Right lobe of liver (tissue), 6 donors: ENCODE measurements around the gene KPNA1. TPM values are rescaled to one million over a fixed set of nuclear protein-coding genes. Genes with fewer than 3 reads are reported as not detected.
A peak's percentile ranks its signal among the peaks of the same experiment; 100 is the strongest.

Experiments used
- ATAC-seq, 4 donors: fragments of 200-7000 bp; cut with Tn5 transposase; one replicate each; pipeline ENCODE4 v1.9.1; 2020; ENCODE audit warnings: mild to moderate bottlenecking in 4 of 4, moderate library complexity in 4 of 4
- DNase-seq, 3 donors: peaks; one replicate each; pipeline ENCODE4 v3.0.0-alpha.2; 2020
- H3K27ac ChIP-seq, 3 donors: fragments of 200-600 bp; one replicate each; pipeline ENCODE4 v1.8.0; 2022
- H3K27me3 ChIP-seq, 2 donors: fragments of 200-600 bp; one replicate each; pipeline ENCODE4 v1.8.0; 2022
- H3K36me3 ChIP-seq, 4 donors: fragments of 200-600 bp; sonication (generic) in 1 of 4; one replicate each; pipeline versions ENCODE4 v1.5.1 to v1.8.0; 2017 to 2022; ENCODE audit warnings: control low read depth in 1 of 4
- H3K4me1 ChIP-seq, 4 donors: fragments of 200-600 bp; sonication (generic) in 1 of 4; one replicate each; pipeline versions ENCODE4 v1.5.1 to v1.8.0; 2017 to 2022; ENCODE audit warnings: control low read depth in 1 of 4
- H3K4me3 ChIP-seq, 3 donors: fragments of 200-600 bp; one replicate each; pipeline ENCODE4 v1.8.0; 2022
- H3K9me3 ChIP-seq, 4 donors: fragments of 200-600 bp; sonication (generic) in 1 of 4; one replicate each; pipeline versions ENCODE4 v1.5.1 to v1.8.0; 2017 to 2022; ENCODE audit warnings: control low read depth in 1 of 4
- POLR2A ChIP-seq: fragments of 450-650 bp; IDR thresholded peaks from one replicate; pipeline ENCODE4 v1.6.1; 2017; ENCODE audit warnings: antibody characterized with exemption, mild to moderate bottlenecking
- whole genome bisulfite sequencing: methylation state at CpG from one replicate; pipeline ENCODE4 v1.1.6; 2018; ENCODE audit warnings: low coverage, low lambda C conversion rate; ENCODE audit not compliant: insufficient coverage; ENCODE audit errors: missing lambda C conversion rate; 5-methylcytosine and 5-hydroxymethylcytosine counted together
- intact Hi-C, 2 donors: fragments of 100-400 bp; cut with DNase I; formaldehyde crosslinking; loops; one replicate each; pipeline versions ENCODE4 v1.11.2 to v1.14.1; 2022
- total RNA-seq, 6 experiments: library from RNA; depleted of rRNA in 2 of 6; stranded (reverse); fragments of >200 nt in 2 of 6; fragmentation: NEBNext Ultra II Directional in 3 of 6; extraction: Animal tissue kit (Norgen Biotek cat#: 25700) in 3 of 6; gene quantifications; one replicate each; pipeline versions ENCODE4 v1.1.0 to v1.2.4, GENCODE V29; 2016 to 2023
- TF ChIP-seq, protein P1 (sequence below), 4 donors: fragments of 200-600 bp in 3 of 4; fragments of 450-650 bp in 1 of 4; IDR thresholded peaks; one replicate each; pipeline versions ENCODE4 v1.5.1 to v1.8.0; 2016 to 2022; ENCODE audit warnings: antibody characterized with exemption in 4 of 4, mild to moderate bottlenecking in 2 of 4
- donor health status: DM: no; HTN: yes; CAD: no.
- donor health status: DM: no; HTN: no; CAD: no.
- donor health status: DM: no; HTN: no; CAD: no.
- donor health status: DM: no; HTN: yes; CAD: no.
- donor health status: DM: no; HTN: yes; CAD: no.

KPNA1 gene
- total RNA-seq, 6 experiments from 2014 or later: 33.7 to 61.3 (median 51.2) TPM

DNA sequence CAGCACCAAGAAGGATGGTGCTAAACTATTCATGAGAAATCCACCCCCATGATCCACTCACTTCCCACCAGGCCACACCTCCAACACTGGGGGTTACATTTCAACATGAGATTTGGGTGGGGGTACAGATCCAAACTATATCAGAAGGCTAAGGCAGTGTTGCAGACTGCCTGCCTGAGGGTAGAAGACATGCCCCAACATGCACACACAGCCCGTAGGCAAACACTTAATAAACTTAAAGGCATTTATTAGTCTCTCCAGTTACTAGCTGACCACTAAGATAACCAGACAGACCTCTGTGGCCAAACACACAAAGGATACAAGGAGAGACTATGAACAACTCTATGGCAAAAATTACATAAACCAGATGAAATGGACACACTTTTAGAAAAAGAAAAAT lies 120.6 kb downstream of the KPNA1 start:
- TF ChIP-seq POLR2A: no peak
- TF ChIP-seq, protein P1, sequence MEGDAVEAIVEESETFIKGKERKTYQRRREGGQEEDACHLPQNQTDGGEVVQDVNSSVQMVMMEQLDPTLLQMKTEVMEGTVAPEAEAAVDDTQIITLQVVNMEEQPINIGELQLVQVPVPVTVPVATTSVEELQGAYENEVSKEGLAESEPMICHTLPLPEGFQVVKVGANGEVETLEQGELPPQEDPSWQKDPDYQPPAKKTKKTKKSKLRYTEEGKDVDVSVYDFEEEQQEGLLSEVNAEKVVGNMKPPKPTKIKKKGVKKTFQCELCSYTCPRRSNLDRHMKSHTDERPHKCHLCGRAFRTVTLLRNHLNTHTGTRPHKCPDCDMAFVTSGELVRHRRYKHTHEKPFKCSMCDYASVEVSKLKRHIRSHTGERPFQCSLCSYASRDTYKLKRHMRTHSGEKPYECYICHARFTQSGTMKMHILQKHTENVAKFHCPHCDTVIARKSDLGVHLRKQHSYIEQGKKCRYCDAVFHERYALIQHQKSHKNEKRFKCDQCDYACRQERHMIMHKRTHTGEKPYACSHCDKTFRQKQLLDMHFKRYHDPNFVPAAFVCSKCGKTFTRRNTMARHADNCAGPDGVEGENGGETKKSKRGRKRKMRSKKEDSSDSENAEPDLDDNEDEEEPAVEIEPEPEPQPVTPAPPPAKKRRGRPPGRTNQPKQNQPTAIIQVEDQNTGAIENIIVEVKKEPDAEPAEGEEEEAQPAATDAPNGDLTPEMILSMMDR (IDR thresholded peaks at IDR 0.05): no peak
- intact Hi-C loops: no loop called here
- DNase-seq: no peak
- Histone ChIP-seq H3K4me1 (peaks cover 0 to 52% (median 24%) of the 10 kb centered on the region in 4 donors), H3K36me3 (no peaks in the 10 kb centered on the region), H3K4me3 (no peak overlapping the region), H3K9me3 (no peaks in the 10 kb centered on the region), H3K27ac (peak overlapping the region in 1 of 3 donors; percentile 17), H3K27me3 (no peaks in the 10 kb centered on the region)
- 100% methylated on average over 1 of the region's 1 CpG for WGBS
- ATAC-seq: no peak

- DNase-seq: no peak
- peaks cover 0 to 52% (median 24%) of the 10 kb centered on the region in 4 donors for H3K4me1 ChIP-seq
- intact Hi-C loops: no loop called here
- no peaks in the 10 kb centered on the region for H3K36me3 ChIP-seq
- ATAC-seq: peak; percentile 64 to 71 (median 68)
- H3K27ac ChIP-seq: peak overlapping the region in 2 of 3 donors; percentile 28 to 65
- TF ChIP-seq, protein P1 (IDR thresholded peaks at IDR 0.05): peak; percentile 68 to 73 (median 70)
- TF ChIP-seq POLR2A: no peak
- no peaks in the 10 kb centered on the region for H3K27me3 ChIP-seq
- H3K9me3 ChIP-seq: no peaks in the 10 kb centered on the region
- WGBS: 13% methylated on average over 2 of the region's 2 CpGs
- H3K4me3 ChIP-seq: no peak overlapping the region
Measured at GRCh38 chr3:122392868-122393844, 121.6 kb downstream of the KPNA1 start.

DNA sequence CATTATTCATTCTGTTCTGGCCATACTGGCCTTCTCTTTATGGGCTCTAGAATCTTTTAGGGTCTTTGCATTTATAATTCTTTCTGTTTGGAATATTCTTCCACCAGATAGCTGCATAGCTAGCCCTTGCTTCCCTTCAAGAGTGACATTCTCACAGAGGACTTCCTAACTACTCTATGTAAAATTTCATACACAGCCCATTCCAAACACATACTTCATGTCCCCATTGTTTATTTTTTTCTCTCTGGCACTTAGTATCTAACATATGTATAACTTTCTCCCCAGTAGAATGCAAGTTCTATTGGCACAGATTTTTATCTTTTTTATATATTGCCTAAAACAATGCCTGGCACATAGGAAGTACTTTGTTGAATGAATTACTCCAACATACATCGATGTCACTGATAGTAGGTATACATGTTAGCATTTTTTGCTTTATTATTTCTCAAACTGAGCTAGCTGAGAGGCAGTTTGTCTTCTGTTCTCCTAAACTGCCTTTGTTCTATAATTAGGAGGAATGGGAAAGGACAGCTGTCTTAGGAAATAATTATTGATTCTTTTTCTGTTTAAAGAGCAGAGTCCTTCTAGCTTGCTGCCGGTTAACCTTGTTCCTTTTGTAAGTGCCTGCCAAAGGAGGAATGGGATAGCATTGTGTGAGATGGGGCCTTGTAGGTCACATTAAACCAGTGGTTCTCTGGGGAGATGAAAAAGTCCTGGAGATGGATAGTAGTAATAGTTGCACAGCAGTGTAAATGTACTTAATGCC lies 122.9 kb downstream of the KPNA1 start:
- DNase-seq (no peak), ATAC-seq (peak; percentile 72 to 90 (median 82))
- TF ChIP-seq, protein P1 (IDR thresholded peaks at IDR 0.05): no peak
- no peak for TF ChIP-seq POLR2A
- Histone ChIP-seq H3K4me3 (no peak overlapping the region), H3K9me3 (no peaks in the 10 kb centered on the region), H3K36me3 (no peaks in the 10 kb centered on the region), H3K27me3 (no peaks in the 10 kb centered on the region), H3K4me1 (peaks cover 0 to 52% (median 24%) of the 10 kb centered on the region in 4 donors), H3K27ac (peak overlapping the region in 2 of 3 donors; percentile 28 to 65)
- WGBS: 34% methylated on average over 2 of the region's 2 CpGs
- intact Hi-C loops: no loop called here

DNA sequence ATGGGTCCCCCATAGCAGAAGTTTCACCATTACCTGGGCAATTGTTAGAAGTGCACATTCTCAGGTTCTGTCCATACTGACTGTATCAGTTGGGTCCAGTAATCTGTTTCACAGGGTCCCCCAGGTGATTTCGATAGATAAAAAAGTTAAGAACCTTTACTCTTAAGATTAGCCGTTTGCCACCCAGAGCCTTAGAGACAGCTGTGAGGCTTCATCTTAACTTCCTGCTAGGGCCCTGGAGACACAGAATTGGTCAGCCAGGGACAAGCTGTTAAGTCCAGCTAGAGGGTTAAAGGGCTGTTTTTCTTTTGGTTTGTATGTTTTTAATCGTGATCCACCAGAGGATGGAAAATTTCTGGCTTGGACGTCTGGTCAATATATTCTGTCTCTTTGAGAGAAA lies 124.1 kb downstream of the KPNA1 start:
- intact Hi-C loops: no loop called here
- ATAC-seq (peak; percentile 27 to 52 (median 42)), DNase-seq (no peak)
- no peaks in the 10 kb centered on the region for H3K36me3 ChIP-seq
- H3K27me3 ChIP-seq: no peaks in the 10 kb centered on the region
- H3K9me3 ChIP-seq: no peaks in the 10 kb centered on the region
- TF ChIP-seq, protein P1 (IDR thresholded peaks at IDR 0.05): no peak
- TF ChIP-seq POLR2A: no peak
- H3K4me1 ChIP-seq: peaks cover 0 to 55% (median 25%) of the 10 kb centered on the region in 4 donors
- peak overlapping the region; percentile 28 to 65 (median 28) for H3K27ac ChIP-seq
- 22% methylated on average over 4 of the region's 4 CpGs for WGBS
- H3K4me3 ChIP-seq: no peak overlapping the region
